Psoas muscle (tissue), 8 donors: ENCODE results near the gene GP2. TPM values are rescaled to one million over a fixed set of nuclear protein-coding genes. Genes with fewer than 3 reads are reported as not detected.

ENCODE experiments used
- ATAC-seq, 4 donors: fragments of 200-7000 bp; cut with Tn5 transposase; one replicate each; pipeline ENCODE4 v1.9.1; 2020; ENCODE audit warnings: moderate library complexity in 3 of 4, mild to moderate bottlenecking in 2 of 4
- DNase-seq, 2 donors: peaks; one replicate each; pipeline ENCODE4 v3.0.0-alpha.2; 2020
- H3K27ac ChIP-seq: fragments of 200-600 bp; one replicate; pipeline ENCODE4 v1.8.0; 2022
- H3K27me3 ChIP-seq, 3 donors: fragments of 200-600 bp in 1 of 3; one replicate each; pipeline versions ENCODE4 v1.6.1 to v1.8.0; 2013 to 2022; ENCODE audit warnings: low read length in 2 of 3, mild to moderate bottlenecking in 2 of 3, moderate library complexity in 1 of 3; ENCODE audit not compliant: insufficient read depth in 3 of 3
- H3K36me3 ChIP-seq, 2 donors: fragments of 200-600 bp in 1 of 2; one replicate each; pipeline versions ENCODE4 v1.6.1 to v1.8.0; 2013 to 2022; ENCODE audit warnings: low read depth in 1 of 2, mild to moderate bottlenecking in 1 of 2, moderate library complexity in 1 of 2; ENCODE audit not compliant: insufficient read depth in 1 of 2
- H3K4me1 ChIP-seq: fragments of 200-600 bp; one replicate; pipeline ENCODE4 v1.8.0; 2022
- H3K4me3 ChIP-seq: fragments of 200-600 bp; one replicate; pipeline ENCODE4 v1.8.0; 2022; ENCODE audit warnings: mild to moderate bottlenecking
- H3K9me3 ChIP-seq: fragments of 200-600 bp; one replicate; pipeline ENCODE4 v1.8.0; 2022
- WGBS, 3 donors: extraction: QIAGEN DNeasy Blood & Tissue Kit; methylation state at CpG; one replicate each; pipeline versions ENCODE4 v1.1.6 to v1.1.7; 2013; 5-methylcytosine and 5-hydroxymethylcytosine counted together
- intact Hi-C, 2 donors: fragments of 100-400 bp; cut with DNase I; formaldehyde crosslinking; loops; one replicate each; pipeline versions ENCODE4 v1.11.0 to v1.14.2; 2022
- polyA plus RNA-seq, 3 donors: library from polyadenylated mRNA; stranded (reverse); fragments of 200-250 nt; gene quantifications; one replicate each; pipeline ENCODE4 v1.2.3, GENCODE V29; 2013
- total RNA-seq, 4 donors: library from RNA; stranded (reverse); fragmentation: NEBNext Ultra II Directional in 2 of 4; extraction: Animal tissue kit (Norgen Biotek cat#: 25700) in 2 of 4; gene quantifications; one replicate each; pipeline versions ENCODE4 v1.2.1 to v1.2.4, GENCODE V29; 2021 to 2023
- TF ChIP-seq, protein P1 (sequence below): fragments of 200-600 bp; IDR thresholded peaks from one replicate; pipeline ENCODE4 v1.8.0; 2022; ENCODE audit warnings: antibody characterized with exemption
- donor health status: healthy with polysubstance abuse.
- donor health status: DM: no; HTN: no; CAD: no; lungs with moderate emphysema.
- donor health status: Bipolar disorder and iron deficiency.
- donor health status: healthy.
- donor health status: DM: yes; HTN: yes; CAD: no.
- donor health status: DM: no; HTN: no; CAD: no.
- donor health status: DM: no; HTN: no; CAD: no.
- donor health status: DM: yes; HTN: yes; CAD: no.

The GP2 gene
- total and polyA plus RNA-seq, 7 donors, result 0.34 to 3.1 (median 0.91) TPM; not detected in 3

DNA sequence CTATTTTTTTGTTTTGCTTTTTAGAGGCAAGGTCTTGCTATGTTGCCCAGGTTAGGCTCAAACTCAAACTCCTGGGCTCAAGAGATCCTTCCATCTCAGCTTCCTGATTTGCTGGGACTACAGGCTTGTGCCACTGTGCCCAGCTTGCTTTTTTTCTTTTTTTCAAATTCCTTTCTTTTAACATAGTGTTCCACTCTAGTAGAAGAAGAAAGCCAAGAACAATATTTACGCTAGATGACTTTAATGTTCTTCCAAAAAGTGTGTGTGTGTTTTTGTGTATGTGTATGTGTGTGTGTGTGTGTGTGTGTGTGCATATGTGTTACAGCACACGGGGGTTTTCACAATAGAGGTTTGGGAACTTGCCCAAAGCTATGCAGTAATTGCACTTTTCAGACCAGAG is 35.9 kb upstream of the GP2 start:
- no peak for ATAC-seq
- WGBS, 3 donors, result 29 to 38% (median 35%) methylated on average over 2 of the region's 2 CpGs

DNA sequence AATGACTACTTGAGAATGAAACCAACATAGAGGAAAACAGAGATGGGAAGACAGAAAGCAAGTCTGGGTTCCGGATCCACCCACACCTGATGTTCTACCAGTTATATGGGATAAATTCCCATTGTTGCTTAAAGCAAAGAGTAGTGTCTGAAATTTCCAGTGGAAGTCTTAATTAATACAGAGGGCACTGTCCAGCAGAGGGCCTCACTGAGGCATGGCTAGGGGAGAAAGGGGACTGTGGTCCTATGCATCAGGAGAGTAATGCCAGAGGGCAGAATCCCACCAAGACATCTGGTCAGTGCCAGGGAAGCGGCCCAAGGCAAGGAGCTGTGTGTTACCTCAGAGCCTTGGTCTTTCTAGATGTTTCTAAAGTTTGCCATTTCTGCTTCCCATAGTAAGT is 32.7 kb upstream of the GP2 start:
- H3K4me3 ChIP-seq, result no peak overlapping the region
- ATAC-seq (no peak), DNase-seq (no peak)
- intact Hi-C loops, result no loop called here
- H3K27ac ChIP-seq, result no peak overlapping the region
- TF ChIP-seq, protein P1, sequence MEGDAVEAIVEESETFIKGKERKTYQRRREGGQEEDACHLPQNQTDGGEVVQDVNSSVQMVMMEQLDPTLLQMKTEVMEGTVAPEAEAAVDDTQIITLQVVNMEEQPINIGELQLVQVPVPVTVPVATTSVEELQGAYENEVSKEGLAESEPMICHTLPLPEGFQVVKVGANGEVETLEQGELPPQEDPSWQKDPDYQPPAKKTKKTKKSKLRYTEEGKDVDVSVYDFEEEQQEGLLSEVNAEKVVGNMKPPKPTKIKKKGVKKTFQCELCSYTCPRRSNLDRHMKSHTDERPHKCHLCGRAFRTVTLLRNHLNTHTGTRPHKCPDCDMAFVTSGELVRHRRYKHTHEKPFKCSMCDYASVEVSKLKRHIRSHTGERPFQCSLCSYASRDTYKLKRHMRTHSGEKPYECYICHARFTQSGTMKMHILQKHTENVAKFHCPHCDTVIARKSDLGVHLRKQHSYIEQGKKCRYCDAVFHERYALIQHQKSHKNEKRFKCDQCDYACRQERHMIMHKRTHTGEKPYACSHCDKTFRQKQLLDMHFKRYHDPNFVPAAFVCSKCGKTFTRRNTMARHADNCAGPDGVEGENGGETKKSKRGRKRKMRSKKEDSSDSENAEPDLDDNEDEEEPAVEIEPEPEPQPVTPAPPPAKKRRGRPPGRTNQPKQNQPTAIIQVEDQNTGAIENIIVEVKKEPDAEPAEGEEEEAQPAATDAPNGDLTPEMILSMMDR, result no peak
- H3K9me3 ChIP-seq, result no peaks in the 10 kb centered on the region
- 58 to 70% (median 61%) methylated on average over 2 of the region's 2 CpGs for WGBS, 3 donors
- no peaks in the 10 kb centered on the region for H3K4me1 ChIP-seq
- no peaks in the 10 kb centered on the region for H3K27me3 ChIP-seq
- no peaks in the 10 kb centered on the region for H3K36me3 ChIP-seq

More for the DNA sequence above, 35.9 kb upstream of the GP2 start:
- Histone ChIP-seq H3K27ac (no peak overlapping the region), H3K36me3 (no peaks in the 10 kb centered on the region), H3K4me1 (no peaks in the 10 kb centered on the region), H3K4me3 (no peak overlapping the region), H3K27me3 (no peaks in the 10 kb centered on the region), H3K9me3 (no peaks in the 10 kb centered on the region)
- DNase-seq, result no peak
- TF ChIP-seq, protein P1, result no peak
- intact Hi-C loops, result no loop called here

DNA sequence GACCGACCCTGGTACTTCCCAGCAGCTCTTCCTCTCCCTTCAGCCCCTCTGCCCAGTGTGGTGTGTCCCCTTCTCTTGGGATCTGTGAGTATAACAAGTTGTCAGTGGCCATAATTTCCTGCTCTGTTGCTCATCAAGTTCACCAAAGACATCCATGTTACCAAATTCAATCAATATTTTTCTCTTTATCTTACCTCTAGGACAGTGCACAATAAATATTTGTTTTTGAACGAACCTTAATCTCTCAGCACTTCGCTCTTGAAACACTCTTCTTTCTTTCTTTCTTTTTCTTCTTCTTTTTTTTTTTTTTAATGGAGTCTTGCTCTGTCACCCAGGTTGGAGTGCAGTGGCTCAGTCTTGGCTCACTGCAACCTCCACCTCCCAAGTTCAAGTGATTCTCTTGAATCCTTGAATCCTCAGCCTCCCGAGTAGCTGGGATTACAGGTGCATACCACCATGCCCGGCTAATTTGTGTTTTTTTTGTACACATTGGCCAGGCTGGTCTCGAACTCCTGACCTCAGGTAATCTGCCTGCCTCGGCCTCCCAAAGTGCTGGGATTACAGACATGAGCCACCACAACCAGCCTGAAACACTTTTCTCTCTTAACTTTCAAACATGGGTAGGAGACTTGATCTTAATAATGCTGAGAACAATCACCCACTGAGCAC is 27.9 kb upstream of the GP2 start:
- Histone ChIP-seq H3K27me3 (no peaks in the 10 kb centered on the region), H3K4me3 (no peak overlapping the region), H3K9me3 (no peaks in the 10 kb centered on the region), H3K4me1 (no peaks in the 10 kb centered on the region), H3K27ac (no peak overlapping the region), H3K36me3 (no peaks in the 10 kb centered on the region)
- WGBS, 3 donors, result 67 to 75% (median 71%) methylated on average over 7 of the region's 7 CpGs
- TF ChIP-seq, protein P1, result no peak
- DNase-seq (no peak), ATAC-seq (no peak)
- intact Hi-C loops, result no loop called here

DNA sequence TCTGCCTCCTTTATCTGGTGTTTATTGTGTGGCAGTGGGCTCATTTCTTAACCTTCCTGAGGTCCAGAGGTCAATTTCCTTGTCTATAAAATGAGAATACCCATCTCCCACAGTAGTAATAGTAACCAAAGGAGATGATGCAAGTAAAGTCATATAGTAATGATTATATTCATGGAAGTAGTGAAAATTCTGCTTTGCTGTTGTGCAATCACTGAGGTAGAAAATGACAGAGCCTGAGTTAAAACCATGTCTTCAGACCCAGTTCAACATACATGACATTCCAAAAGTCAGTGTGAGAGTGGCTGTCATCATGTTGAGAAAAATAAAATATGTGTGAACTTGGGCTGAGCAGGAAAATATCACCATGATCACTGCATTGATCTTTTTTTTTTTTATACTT is 26.1 kb upstream of the GP2 start:
- Histone ChIP-seq H3K9me3 (no peaks in the 10 kb centered on the region), H3K4me1 (no peaks in the 10 kb centered on the region), H3K27ac (no peak overlapping the region), H3K36me3 (no peaks in the 10 kb centered on the region), H3K4me3 (no peak overlapping the region), H3K27me3 (peaks cover 0 to 3% (median 0%) of the 10 kb centered on the region in 3 donors)
- DNase-seq, result no peak
- intact Hi-C loops, result no loop called here
- TF ChIP-seq, protein P1, result no peak
- no peak for ATAC-seq

DNA sequence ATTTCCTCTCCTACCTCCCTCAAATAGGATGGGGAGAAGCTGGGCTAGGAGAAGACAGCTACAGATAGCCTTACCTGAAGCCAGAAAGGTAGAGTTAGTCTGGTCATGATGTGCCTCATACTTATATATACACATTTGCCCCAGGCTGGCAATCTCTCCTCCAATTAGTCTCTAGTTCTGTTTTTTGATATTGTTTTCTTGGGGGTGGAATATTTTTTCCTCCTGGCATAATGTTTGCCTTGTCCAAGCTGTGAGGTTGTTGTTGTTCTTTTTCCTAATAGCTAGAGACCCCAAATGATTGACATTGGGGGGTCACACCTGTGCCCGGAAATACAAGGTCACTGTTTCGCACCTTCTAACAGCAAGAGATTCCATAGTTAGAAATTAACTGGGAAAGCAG is 25.3 kb upstream of the GP2 start, which contains the start of gene UMOD:
Gene UMOD (minus strand): TSS at position 101 of the 400 bp plus-strand sequence. CDS start 1,978 bp downstream, outside the sequence.
- H3K27me3 ChIP-seq, result peaks cover 0 to 7% (median 0%) of the 10 kb centered on the region in 3 donors
- H3K4me3 ChIP-seq, result no peak within 1 kb of the TSS
- H3K27ac ChIP-seq, result no peak within 1 kb of the TSS
- no peaks in the 10 kb centered on the region for H3K4me1 ChIP-seq
- H3K36me3 ChIP-seq, result no peaks in the 10 kb centered on the region
- ATAC-seq (no peak), DNase-seq (no peak)
- intact Hi-C loops, result no loop called here
- WGBS, 3 donors, result 80 to 88% (median 84%) methylated on average over 2 of the region's 2 CpGs
- no peaks in the 10 kb centered on the region for H3K9me3 ChIP-seq
- TF ChIP-seq, protein P1, result no peak
